Measurements from ENCODE around the gene PLEKHA7.
A peak's percentile ranks its signal among the peaks of the same experiment; 100 is the strongest.

The PLEKHA7 gene

GRCh38 chr11:16984229-16984628 lies 30.0 kb downstream of the PLEKHA7 start:
- FAIRE-seq, result no peak
- no peak for TF ChIP-seq CTCF (IDR thresholded peaks at IDR 0.05; ENCODE audit: insufficient read depth, missing control alignments)
- DNase-seq (ENCODE audit: insufficient read length, low spot score), result no peak

DNA sequence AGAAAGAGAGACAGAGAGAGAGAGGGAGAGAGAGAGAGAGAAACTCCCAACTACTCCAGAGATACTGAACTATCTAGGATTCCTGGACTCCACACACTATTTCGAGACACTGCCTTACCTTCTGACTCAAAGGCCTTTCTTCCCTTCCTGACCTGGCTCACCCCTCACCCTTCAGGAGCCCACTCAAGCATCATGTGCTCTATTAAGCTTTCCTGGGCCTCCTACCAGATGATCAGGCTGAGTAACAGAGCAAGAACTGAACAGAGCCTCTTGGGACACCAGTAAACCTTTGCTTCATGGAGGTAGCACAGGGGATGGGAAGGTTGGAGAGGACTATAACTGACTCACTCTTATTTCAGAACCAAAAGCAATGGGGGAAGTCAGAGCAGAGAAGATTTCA lies 31.4 kb downstream of the PLEKHA7 start:
- no peak for TF ChIP-seq CTCF (IDR thresholded peaks at IDR 0.05; ENCODE audit: insufficient read depth, missing control alignments)
- no peak for FAIRE-seq

DNA sequence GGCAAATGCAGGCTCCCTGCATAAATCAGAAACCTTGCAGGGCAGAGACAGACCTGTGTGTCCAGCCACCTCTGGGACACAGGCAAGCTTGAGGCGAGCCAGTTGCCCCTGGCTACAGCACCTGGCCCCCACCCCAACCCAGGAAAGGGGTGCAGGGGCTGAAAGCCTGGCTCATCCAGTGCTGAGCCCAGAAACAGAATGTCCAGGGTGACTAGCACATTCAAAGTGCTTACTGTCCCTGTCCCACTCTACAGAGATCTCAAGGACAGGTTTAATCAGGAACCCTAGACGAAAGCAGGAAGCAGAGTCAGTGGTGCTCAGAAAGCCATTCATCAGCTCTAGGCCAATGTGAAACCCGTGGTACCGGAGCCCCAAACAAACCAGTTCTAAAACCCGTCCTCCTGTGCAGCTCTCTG lies 31.9 kb downstream of the PLEKHA7 start:
- FAIRE-seq (no peak), DNase-seq (ENCODE audit: insufficient read length, low spot score) (no peak)

More for the DNA sequence above, 31.4 kb downstream of the PLEKHA7 start:
- DNase-seq (ENCODE audit: insufficient read length, low spot score), result no peak

DNA sequence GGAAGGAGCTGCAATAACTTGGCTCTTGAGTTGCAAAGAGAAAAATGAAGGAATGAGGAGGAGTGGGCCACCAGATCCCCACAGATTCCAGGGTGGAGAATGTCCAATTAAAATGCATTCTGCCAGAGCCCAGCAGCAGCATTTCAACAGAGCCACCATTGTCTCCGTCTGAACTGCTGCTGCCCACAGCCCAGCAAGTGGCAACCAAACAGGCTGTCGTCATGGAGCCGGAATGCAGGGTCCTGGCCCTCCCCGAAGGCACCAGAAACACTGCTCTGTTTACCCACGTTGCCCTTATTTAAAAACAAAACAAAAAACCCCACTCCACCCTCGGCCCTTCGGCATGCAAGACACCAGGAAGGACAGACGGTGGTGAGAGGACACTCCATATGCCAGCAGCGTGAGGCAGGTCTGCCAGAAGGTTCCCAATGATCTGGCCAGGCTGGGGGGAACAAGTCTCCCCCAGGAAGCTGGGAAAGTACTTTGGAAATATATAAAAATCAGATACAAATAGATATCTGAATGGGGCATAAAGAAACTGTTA lies 32.5 kb downstream of the PLEKHA7 start:
- FAIRE-seq (no peak), DNase-seq (ENCODE audit: insufficient read length, low spot score) (no peak)

More for the DNA sequence above, 31.9 kb downstream of the PLEKHA7 start:
- no peak for TF ChIP-seq CTCF (IDR thresholded peaks at IDR 0.05; ENCODE audit: insufficient read depth, missing control alignments)

DNA sequence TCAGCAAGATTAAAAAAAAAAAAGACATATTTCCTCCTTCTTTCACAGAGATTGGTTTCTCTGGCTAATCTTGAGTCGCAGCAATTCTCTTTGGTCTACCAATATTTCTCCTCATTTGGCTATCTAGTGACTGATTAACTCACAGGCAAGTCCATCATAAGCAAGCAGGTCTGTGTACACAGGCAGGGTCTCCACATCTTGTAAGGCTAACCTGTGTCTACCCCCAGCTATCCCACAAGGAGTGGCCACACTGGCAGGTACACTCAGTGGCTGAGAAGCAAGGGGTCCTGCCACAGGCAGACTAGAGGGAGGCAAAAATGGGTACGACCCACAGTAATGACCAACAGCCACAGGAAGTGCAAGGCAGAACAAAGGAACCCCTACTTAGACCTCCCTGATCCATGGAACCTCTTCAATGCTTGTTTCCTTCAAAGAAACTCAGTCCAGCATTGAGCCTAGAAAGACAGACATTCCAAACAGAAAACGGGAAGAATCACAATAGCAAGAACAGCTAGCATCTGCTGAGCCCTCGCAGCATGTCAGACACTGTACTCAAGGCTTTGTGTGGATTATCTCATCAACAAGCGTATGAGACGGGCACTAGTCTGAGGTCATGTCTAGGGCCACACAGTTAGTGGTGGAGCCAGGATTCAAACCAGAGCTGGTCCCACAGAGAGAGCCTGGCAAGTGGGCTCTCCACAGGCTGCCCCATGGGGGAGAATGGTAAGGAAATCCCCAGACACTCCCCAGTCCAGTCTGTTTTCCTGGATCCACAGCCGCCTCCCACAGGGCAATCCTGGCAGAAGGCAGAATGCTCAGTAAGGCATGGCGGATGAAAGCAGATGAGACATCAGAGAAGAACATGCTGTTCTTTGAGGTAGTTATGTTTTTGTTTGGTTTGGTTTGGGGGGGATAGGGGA lies 34.3 kb downstream of the PLEKHA7 start:
- FAIRE-seq (no peak), DNase-seq (ENCODE audit: insufficient read length, low spot score) (peak; percentile 59)
- no peak for TF ChIP-seq CTCF (IDR thresholded peaks at IDR 0.05; ENCODE audit: insufficient read depth, missing control alignments)

More for the DNA sequence above, 32.5 kb downstream of the PLEKHA7 start:
- no peak for TF ChIP-seq CTCF (IDR thresholded peaks at IDR 0.05; ENCODE audit: insufficient read depth, missing control alignments)

DNA sequence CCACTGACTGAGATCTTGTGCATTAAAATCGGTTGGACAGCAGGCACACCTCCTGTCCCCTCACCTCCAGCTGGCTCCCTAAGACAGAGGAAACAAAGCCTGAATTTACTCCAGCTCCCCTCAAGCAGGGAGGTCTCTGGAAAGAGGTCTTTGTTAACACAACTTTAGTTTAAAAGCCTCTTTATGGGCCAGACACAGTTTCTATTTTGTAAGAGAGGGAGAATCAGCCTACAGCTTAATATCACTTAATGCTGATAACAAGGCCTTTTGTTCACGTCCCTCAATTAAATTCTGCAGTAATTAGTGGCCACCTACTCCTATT lies 36.3 kb downstream of the PLEKHA7 start:
- DNase-seq (ENCODE audit: insufficient read length, low spot score) (no peak), FAIRE-seq (no peak)
- no peak for TF ChIP-seq CTCF (IDR thresholded peaks at IDR 0.05; ENCODE audit: insufficient read depth, missing control alignments)
